PC-9 (cell line): Measurements from ENCODE around the gene NT5DC1. TPM values are rescaled to one million over a fixed set of nuclear protein-coding genes. Genes with fewer than 3 reads are reported as not detected.

ENCODE experiments used
- BruUV-seq: library from RNA; stranded (reverse); fragments of 400-500 nt; replicated peaks from 2 replicates; lab custom pipeline; 2021; lab: Mats Ljungman, UMichigan
- CTCF ChIA-PET: fragments of 300-600 bp; sonication (Branson Sonifier 250); formaldehyde crosslinking; loops from one replicate; lab custom pipeline; 2022; ENCODE audit warnings: antibody characterized with exemption; lab: Charles Lee
- POLR2A ChIA-PET: fragments of 300-600 bp; sonication (Branson Sonifier 250); formaldehyde crosslinking; loops from one replicate; lab custom pipeline; 2022; ENCODE audit warnings: antibody characterized with exemption; ENCODE audit not compliant: unreplicated experiment; lab: Charles Lee
- DNase-seq, 2 experiments: peaks; one replicate each; pipeline versions ENCODE4 v3.0.0 to v3.0.0-alpha.2; 2015 to 2022; ENCODE audit warnings: mixed read lengths in 1 of 2
- H2AFZ ChIP-seq: fragments of 200-600 bp; sonication (generic); 2 replicates; pipeline ENCODE4 v1.8.1; 2017; ENCODE audit warnings: antibody characterized with exemption
- H3F3A ChIP-seq: fragments of 200-600 bp; sonication (generic); 2 replicates; pipeline ENCODE4 v1.8.1; 2017; ENCODE audit warnings: antibody characterized with exemption, mild to moderate bottlenecking, low read depth; ENCODE audit not compliant: insufficient read depth
- H3K27ac ChIP-seq: fragments of 200-600 bp; sonication (generic); 2 replicates; pipeline ENCODE4 v1.6.1; 2016; ENCODE audit warnings: mixed run types
- H3K27me3 ChIP-seq: fragments of 200-600 bp; sonication (generic); 2 replicates; pipeline ENCODE4 v1.6.1; 2016; ENCODE audit warnings: low read depth, mixed run types; ENCODE audit not compliant: insufficient read depth
- H3K36me3 ChIP-seq: fragments of 200-600 bp; sonication (generic); 2 replicates; pipeline ENCODE4 v1.6.1; 2016; ENCODE audit warnings: low read depth, mixed run types
- H3K4me1 ChIP-seq: fragments of 200-600 bp; sonication (generic); replicated peaks from 2 replicates; pipeline ENCODE4 v1.6.1; 2016; ENCODE audit warnings: mixed run types; ENCODE audit not compliant: insufficient read depth
- H3K4me2 ChIP-seq: fragments of 200-600 bp; sonication (generic); 2 replicates; pipeline ENCODE4 v1.6.1; 2017; ENCODE audit warnings: mixed run types
- H3K4me3 ChIP-seq: fragments of 200-600 bp; sonication (generic); 2 replicates; pipeline ENCODE4 v1.6.1; 2016; ENCODE audit warnings: mixed run types
- H3K79me2 ChIP-seq: fragments of 200-600 bp; sonication (generic); 2 replicates; pipeline ENCODE4 v1.6.1; 2017; ENCODE audit warnings: low read depth, mixed run types
- H3K9me2 ChIP-seq: fragments of 200-600 bp; sonication (generic); 2 replicates; pipeline ENCODE4 v1.8.1; 2017; ENCODE audit warnings: mild to moderate bottlenecking; ENCODE audit not compliant: insufficient read depth
- H3K9me3 ChIP-seq: fragments of 200-600 bp; sonication (generic); 2 replicates; pipeline ENCODE4 v1.8.1; 2016; ENCODE audit warnings: low read depth; ENCODE audit not compliant: insufficient read depth
- H4K20me1 ChIP-seq: fragments of 200-600 bp; sonication (generic); 2 replicates; pipeline ENCODE4 v1.8.1; 2017; ENCODE audit not compliant: insufficient read depth
- EZH2 ChIP-seq: fragments of 200-600 bp; sonication (generic); IDR thresholded peaks from 2 replicates; pipeline ENCODE4 v1.8.0; 2017; ENCODE audit warnings: antibody characterized with exemption, low read depth
- intact Hi-C: fragments of 100-400 bp; cut with micrococcal nuclease; formaldehyde crosslinking; loops from one replicate; pipeline ENCODE4 v1.10.0; 2022; ENCODE audit not compliant: unreplicated experiment
- total RNA-seq: library from RNA; stranded (reverse); gene quantifications from 2 replicates; pipeline ENCODE4 v1.2.3, GENCODE V29; 2021
- TF ChIP-seq, protein P1 (sequence below): fragments of 200-600 bp; sonication (generic); conservative IDR thresholded peaks from 2 replicates; pipeline ENCODE4 v1.6.1; 2017; ENCODE audit warnings: mixed run types, antibody characterized with exemption, mild to moderate bottlenecking, moderate library complexity

NT5DC1 gene
- total RNA-seq, 1 experiment from 2014 or later: 33.5 TPM

DNA sequence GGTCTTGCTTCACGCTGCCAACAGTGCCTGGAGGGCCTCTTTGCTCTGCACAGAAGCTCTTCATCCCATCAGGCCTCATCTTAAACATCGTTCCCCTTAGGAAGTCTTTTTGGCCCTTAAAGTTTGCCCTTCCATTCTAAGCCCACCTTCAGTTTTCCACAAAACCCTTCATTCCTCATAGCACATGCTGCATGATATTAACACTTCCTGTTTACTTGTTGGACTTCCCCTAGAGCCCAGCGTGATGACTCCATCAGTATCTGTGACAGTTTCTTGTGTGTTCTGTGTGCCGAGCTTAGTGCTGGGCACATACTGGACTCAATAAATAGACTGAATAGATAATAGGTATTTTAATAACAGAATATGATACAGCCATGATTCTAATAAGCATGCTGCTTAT is 2.2 kb downstream of the NT5DC1 start:
- DNase-seq: no peak
- Histone ChIP-seq H3K36me3 (0 out of 2 replicates have a peak, but pooled peaks cover 4% of the 10 kb centered on the region), H3K27me3 (no peaks in the 10 kb centered on the region), H3K9me2 (no peaks in the 10 kb centered on the region), H3K4me1 (peaks cover 22% of the 10 kb centered on the region), H4K20me1 (no peaks in the 10 kb centered on the region), H3K9me3 (no peaks in the 10 kb centered on the region), H3K4me3 (no peak overlapping the region), H3K4me2 (peak overlapping the region; percentile 82), H2AFZ (no peak overlapping the region), H3K79me2 (peaks cover 22% of the 10 kb centered on the region), H3F3A (peaks cover 19% of the 10 kb centered on the region; the same call in 1 of the 2 replicates), H3K27ac (no peak overlapping the region)
- BruUV-seq: no TSS peak
- intact Hi-C loops: loop anchor here (10.0 kb wide), 1 partner anchor 208 kb away; no protein-coding TSS in a partner anchor
- CTCF ChIA-PET: no interaction called here
- TF ChIP-seq, protein P1, sequence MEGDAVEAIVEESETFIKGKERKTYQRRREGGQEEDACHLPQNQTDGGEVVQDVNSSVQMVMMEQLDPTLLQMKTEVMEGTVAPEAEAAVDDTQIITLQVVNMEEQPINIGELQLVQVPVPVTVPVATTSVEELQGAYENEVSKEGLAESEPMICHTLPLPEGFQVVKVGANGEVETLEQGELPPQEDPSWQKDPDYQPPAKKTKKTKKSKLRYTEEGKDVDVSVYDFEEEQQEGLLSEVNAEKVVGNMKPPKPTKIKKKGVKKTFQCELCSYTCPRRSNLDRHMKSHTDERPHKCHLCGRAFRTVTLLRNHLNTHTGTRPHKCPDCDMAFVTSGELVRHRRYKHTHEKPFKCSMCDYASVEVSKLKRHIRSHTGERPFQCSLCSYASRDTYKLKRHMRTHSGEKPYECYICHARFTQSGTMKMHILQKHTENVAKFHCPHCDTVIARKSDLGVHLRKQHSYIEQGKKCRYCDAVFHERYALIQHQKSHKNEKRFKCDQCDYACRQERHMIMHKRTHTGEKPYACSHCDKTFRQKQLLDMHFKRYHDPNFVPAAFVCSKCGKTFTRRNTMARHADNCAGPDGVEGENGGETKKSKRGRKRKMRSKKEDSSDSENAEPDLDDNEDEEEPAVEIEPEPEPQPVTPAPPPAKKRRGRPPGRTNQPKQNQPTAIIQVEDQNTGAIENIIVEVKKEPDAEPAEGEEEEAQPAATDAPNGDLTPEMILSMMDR: no peak
- no peak for TF ChIP-seq EZH2
- POLR2A ChIA-PET: no interaction called here

DNA sequence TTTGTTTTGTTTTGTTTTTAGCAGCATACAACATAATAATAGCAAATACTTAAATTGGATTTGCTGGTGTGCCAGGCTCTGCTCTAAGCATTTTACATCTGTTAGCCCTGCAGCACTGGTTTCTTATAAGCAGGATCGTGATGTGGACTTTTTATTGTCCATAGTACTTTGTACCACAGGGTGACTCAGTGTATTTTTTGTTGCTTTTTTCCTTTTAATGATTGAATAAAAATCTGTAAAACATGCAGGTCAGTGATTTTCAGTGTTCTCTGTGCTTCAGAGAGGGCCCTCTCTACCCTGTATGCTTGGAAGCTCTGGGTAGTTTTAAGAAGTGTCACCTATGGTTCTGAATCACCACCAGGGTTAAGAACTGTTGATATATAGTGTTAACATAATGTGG is 4.0 kb downstream of the NT5DC1 start:
- intact Hi-C loops: loop anchor here (10.0 kb wide), 1 partner anchor 210 kb away; no protein-coding TSS in a partner anchor
- TF ChIP-seq EZH2: no peak
- TF ChIP-seq, protein P1: no peak
- peaks cover 19% of the 10 kb centered on the region; the same call in 1 of the 2 replicates for H3F3A ChIP-seq
- ChIA-PET POLR2A (no interaction called here), CTCF (no interaction called here)
- H3K27me3 ChIP-seq: no peaks in the 10 kb centered on the region
- H3K9me3 ChIP-seq: no peaks in the 10 kb centered on the region
- H3K79me2 ChIP-seq: peaks cover 22% of the 10 kb centered on the region
- no peaks in the 10 kb centered on the region for H4K20me1 ChIP-seq
- H3K9me2 ChIP-seq: no peaks in the 10 kb centered on the region
- DNase-seq: no peak
- peaks cover 21% of the 10 kb centered on the region for H3K4me1 ChIP-seq
- H3K27ac ChIP-seq: no peak overlapping the region
- BruUV-seq: no TSS peak
- H3K4me2 ChIP-seq: no peak overlapping the region
- no peak overlapping the region for H2AFZ ChIP-seq
- 0 out of 2 replicates have a peak, but pooled peaks cover 4% of the 10 kb centered on the region for H3K36me3 ChIP-seq
- H3K4me3 ChIP-seq: no peak overlapping the region

GRCh38 chr6:116105247-116105646 is 4.6 kb downstream of the NT5DC1 start:
- Histone ChIP-seq H3K4me2 (no peak overlapping the region), H3F3A (peaks cover 13% of the 10 kb centered on the region; the same call in 1 of the 2 replicates), H4K20me1 (no peaks in the 10 kb centered on the region), H3K36me3 (0 out of 2 replicates have a peak, but pooled peaks cover 4% of the 10 kb centered on the region), H3K4me3 (no peak overlapping the region), H3K4me1 (peaks cover 15% of the 10 kb centered on the region), H3K9me3 (no peaks in the 10 kb centered on the region), H3K9me2 (no peaks in the 10 kb centered on the region), H3K27me3 (no peaks in the 10 kb centered on the region), H3K27ac (no peak overlapping the region), H3K79me2 (peaks cover 22% of the 10 kb centered on the region), H2AFZ (no peak overlapping the region)
- no TSS peak for BruUV-seq
- ChIA-PET POLR2A (no interaction called here), CTCF (no interaction called here)
- intact Hi-C loops: loop anchor here (10.0 kb wide), 1 partner anchor 210 kb away; no protein-coding TSS in a partner anchor
- no peak for TF ChIP-seq EZH2
- DNase-seq: no peak

DNA sequence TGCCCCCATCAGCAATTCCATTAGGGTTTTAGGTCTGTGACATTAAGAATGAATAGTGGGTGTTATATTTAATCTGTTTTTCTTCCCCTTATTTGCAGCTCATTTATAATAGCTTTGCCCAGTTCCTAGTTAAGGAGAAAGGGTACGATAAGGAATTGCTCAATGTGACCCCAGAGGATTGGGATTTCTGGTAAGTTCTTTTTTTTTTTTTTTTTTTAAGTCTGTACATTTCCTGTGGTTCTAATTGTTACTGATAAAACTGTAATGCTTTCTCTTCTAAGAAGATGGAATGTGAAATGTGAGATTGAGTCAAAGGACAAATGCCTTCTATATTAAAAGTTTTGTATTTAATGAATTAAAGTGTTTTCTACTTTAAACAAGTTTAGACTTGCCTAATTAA is 5.5 kb downstream of the NT5DC1 start:
- no peak for DNase-seq
- ChIA-PET POLR2A (no interaction called here), CTCF (interaction anchor here (0.5 to 0.6 kb wide), 2 partner anchors 48 to 565 kb away, joined by 3 to 6 read pairs; no protein-coding TSS in a partner anchor)
- Histone ChIP-seq H3F3A (peaks cover 6% of the 10 kb centered on the region; the same call in 1 of the 2 replicates), H3K27me3 (no peaks in the 10 kb centered on the region), H3K36me3 (0 out of 2 replicates have a peak, but pooled peaks cover 5% of the 10 kb centered on the region), H3K79me2 (peaks cover 22% of the 10 kb centered on the region), H3K9me3 (no peaks in the 10 kb centered on the region), H3K4me1 (peaks cover 14% of the 10 kb centered on the region), H3K27ac (no peak overlapping the region), H3K4me3 (no peak overlapping the region), H2AFZ (no peak overlapping the region), H3K9me2 (no peaks in the 10 kb centered on the region), H3K4me2 (no peak overlapping the region), H4K20me1 (no peaks in the 10 kb centered on the region)
- TF ChIP-seq EZH2: no peak
- TF ChIP-seq, protein P1: no peak
- intact Hi-C loops: loop anchor here (10.0 kb wide), 1 partner anchor 211 kb away; no protein-coding TSS in a partner anchor
- no TSS peak for BruUV-seq
